Stimulated activated CD4-positive, alpha-beta T cell treated with anti-CD3 and anti-CD28 coated beads, Interleukin-15, amount 100 ng/mL, for 1 hour (primary cell): ENCODE measurements around the gene CPNE7.
A peak's percentile ranks its signal among the peaks of the same experiment; 100 is the strongest.
"Not testable (repeated sequence)": the region's sequence is repeated elsewhere in the genome, so short reads cannot be mapped to it uniquely, and the experiment has no call there.

ENCODE experiments used
- DNase-seq, 2 donors: peaks; one replicate each; pipeline ENCODE4 v3.0.0-alpha.2; 2020; ENCODE audit warnings: low read depth in 1 of 2, low spot score in 1 of 2

The CPNE7 gene

GRCh38 chr16:89582614-89583196 lies 7.1 kb downstream of the CPNE7 start:
- DNase-seq: no peak

DNA sequence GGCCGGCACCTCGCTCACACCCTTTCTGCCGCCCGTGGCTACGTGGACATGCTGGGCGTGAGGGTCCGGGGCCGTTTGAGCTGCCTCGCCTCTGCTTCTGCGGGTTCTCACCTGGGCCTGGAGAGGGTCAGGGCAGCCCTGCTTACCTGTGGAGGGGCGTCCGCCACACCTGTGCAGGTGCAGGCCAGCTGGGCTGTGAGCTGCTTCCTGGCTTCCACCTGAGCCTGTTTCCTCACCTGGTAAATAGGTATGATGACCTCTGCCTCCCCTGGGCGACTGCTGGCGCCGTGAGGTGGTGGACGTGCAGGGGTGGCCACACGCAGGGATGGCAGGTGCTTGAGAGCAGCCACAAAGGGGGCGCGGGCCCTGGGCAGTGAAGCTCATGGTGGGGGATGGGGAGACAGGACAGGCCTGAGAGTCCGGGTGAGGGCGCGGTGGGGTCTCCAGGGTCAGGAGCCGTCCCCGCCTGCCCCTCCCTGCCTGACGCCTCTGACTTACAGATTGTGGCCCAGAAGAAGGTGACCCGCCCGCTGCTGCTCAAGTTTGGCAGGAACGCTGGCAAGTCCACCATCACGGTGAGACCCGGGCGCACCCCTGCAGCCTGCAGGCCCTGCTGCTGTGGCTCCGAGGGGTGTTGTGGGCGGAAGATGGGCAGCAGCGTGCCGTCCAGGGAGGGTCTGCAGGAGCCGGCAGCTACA lies 7.8 kb downstream of the CPNE7 start:
- DNase-seq: no peak

DNA sequence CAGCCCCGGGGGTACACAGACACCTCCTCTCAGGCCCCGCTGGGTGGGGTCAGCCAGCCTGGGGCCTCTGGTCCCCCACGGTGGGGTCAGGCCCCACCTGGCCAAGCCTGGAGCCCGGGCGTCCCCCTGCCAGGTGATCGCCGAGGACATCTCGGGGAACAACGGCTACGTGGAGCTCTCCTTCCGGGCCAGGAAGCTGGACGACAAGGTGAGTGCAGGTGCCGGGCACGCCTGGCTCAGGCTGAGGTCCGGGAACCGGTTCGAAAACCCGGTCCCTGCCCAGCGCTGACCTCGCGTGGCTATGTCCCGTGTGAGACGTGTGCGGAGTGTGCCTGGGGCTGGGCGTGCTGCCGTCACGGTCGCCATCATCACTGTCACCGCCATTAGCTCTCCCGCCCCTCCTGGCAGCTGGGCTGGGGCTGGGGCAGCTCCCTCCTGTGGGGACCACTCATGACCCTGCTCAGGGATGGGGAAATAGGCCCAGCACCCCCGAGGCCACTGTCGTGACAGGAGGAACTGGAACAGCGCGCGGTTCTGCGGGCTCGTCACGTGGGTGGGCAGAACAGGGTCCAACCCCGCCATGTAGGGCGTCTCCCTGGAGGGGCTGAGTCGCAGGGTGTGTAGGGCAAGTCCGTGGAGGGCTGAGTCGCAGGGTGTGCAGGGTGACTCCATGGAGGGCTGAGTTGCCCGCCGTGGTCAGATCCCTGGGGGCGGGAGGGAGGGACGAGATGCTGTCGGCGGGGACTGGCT lies 8.5 kb downstream of the CPNE7 start:
- DNase-seq: no peak

- DNase-seq: no peak
Measured at GRCh38 chr16:89584768-89585549, 9.4 kb downstream of the CPNE7 start.

DNA sequence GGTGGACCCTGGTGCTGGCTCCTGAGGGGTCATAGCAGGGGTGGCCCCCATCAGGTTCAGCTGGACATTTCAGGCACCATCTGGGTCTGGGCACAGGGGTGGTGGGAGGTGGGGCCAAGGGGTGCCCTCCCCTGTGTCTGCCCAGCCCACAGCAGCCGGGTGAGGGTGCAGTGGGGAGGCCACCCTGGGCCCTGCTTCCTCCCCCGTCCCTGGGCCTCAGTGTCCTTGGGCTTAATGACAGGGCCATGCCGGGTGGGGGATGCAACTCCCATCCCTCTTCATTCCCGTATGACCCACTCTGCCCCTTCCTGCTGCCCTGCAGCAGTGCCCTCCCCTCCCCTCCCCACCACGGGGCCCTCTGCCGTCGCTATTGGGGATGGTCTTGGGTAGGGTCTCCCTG lies 10.7 kb downstream of the CPNE7 start:
- no peak for DNase-seq

DNA sequence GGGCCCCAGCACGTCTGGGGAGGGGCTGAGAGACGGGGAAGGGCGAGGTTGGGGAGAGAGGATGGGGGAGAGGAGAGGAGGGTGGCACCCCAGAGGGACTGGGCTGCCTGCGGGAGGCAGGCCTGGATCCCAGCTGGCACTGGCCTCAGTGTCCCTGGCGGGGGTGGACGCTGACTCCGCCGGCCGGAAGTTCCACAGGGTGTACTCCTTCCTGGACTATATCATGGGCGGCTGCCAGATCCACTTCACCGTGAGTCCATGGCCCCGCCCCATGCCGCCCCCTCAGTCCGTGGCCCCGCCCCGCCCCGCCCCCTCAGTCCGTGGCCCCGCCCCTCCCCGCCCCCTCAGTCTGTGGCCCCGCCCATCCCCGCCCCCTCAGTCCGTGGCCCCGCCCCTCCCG lies 11.3 kb downstream of the CPNE7 start:
- DNase-seq: no peak

DNA sequence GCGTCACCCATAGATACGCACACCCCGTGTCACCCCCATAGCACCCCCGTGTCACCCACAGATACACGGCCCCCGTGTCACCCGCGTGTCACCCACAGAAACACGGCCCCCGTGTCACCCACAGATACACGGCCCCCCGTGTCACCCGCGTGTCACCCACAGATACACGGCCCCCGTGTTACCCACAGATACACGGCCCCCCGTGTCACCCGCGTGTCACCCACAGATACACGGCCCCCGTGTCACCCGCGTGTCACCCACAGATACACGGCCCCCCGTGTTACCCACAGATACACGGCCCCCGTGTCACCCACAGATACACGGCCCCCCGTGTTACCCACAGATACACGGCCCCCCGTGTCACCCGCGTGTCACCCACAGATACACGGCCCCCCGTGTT lies 12.1 kb downstream of the CPNE7 start:
- DNase-seq: not testable (repeated sequence)

GRCh38 chr16:89588413-89589109 lies 13.0 kb downstream of the CPNE7 start:
- no peak for DNase-seq

DNA sequence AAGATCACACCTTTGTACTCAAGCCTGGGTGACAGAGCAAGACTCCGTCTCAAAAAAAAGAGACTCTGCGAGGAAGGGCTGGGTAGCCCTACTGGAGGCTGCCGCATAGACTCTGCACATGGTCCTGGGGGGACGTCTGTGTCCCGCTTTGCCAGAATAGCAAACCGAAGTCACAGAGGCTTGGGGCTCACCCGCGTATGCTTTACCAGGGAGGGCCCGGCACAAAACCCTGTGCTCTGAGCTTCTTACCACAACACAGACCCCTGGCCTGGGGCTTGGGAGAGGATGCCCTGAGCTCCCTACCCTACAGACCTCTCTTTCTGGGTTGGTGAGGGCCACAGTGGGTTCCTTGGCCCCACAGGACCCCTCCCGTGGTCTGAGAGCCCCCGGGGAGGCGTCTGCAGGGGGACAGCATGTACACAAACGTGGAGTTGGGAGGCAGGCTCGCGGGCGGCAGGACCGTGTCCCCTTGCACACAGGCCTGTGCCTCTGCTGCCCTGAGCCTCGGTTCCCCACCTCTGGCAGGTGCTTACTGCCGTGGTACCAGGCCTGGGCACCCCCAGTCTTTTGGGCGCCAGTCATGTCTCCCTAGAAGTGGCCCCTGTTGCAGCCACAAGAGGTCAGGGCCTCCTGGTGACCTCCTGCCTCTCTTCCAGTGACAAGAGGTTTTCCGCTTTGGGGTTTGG lies 13.8 kb downstream of the CPNE7 start:
- no peak for DNase-seq

DNA sequence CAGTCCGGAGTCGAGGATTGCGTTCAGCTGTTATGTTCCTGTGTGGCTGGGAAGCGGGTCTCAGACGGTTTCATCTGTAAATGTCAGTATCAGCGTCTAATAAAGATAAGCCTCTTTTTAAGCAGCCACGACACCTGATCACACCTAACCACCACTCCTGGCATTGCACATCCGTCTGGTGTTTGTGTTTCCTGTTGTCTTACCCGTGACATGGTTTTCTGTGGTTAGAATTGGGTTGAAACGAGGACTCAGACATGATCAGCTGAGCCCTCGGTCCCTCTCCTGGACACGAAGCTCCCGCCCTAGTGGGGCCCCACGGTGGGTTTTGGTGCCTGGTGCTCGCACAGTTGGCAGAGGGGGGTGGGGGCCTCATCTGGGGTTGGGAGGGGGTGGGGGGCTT lies 18.3 kb downstream of the CPNE7 start:
- DNase-seq: peak in 1 of 2 donors; percentile 23

DNA sequence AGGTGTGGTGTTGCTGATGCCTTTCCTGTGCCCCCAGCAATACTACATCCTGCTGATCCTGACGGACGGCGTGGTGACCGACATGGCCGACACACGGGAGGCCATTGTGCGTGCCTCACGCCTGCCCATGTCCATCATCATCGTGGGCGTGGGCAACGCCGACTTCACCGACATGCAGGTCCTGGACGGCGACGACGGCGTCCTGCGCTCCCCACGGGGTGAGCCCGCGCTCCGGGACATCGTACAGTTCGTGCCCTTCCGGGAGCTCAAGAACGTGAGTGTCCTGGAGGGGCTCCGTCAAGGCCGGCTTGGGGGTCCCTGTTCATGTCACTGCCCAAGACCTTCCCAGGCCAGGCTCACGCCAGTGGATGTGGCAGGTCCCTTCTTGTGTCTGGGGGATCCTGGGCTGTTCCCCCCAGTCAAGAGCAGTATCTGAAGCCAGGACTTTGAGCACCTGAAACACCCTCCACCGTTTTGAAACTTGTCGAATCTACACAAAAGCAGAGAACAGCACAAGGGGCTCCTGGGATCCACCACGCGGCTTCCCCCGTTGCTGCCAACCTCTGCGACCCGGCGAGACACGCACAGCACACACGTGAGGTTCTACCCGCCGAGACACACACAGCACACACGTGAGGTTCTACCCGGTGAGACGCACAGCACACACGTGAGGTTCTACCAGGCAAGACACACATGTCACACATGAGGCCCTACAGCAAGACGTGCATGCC lies 19.9 kb downstream of the CPNE7 start:
- no peak for DNase-seq

GRCh38 chr16:89596061-89596689 lies 20.6 kb downstream of the CPNE7 start:
- no peak for DNase-seq

- no peak for DNase-seq
Measured at GRCh38 chr16:89596957-89597649, 21.5 kb downstream of the CPNE7 start.

- DNase-seq: no peak
Measured at GRCh38 chr16:89598199-89598598, 22.6 kb downstream of the CPNE7 start.

GRCh38 chr16:89599451-89599858 lies 23.9 kb downstream of the CPNE7 start:
- DNase-seq: no peak

- no peak for DNase-seq
Measured at GRCh38 chr16:89599902-89600301, 24.3 kb downstream of the CPNE7 start.

GRCh38 chr16:89600427-89600826 lies 24.9 kb downstream of the CPNE7 start:
- no peak for DNase-seq

GRCh38 chr16:89600956-89601355 lies 25.4 kb downstream of the CPNE7 start:
- no peak for DNase-seq

DNA sequence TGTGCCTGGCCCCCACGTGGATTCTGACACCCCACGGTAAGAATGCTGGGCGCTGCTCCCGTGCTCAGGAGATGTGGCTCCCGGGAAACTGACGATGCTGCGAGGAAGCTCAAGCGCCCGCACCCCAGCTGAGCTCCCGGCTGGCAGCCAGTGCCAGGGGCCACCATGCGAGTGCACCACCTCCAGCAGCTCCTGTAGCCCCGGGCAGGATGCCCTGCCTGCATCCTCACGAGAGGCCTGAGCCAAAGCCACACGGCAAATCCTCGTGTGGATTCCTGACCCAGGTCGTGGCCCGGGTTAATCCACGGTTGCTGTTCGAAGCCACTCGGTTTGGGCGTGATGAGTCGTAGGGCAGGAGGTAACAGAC lies 26.3 kb downstream of the CPNE7 start:
- DNase-seq: no peak
